ENCODE results near the gene ZNF862.

ZNF862 gene

DNA sequence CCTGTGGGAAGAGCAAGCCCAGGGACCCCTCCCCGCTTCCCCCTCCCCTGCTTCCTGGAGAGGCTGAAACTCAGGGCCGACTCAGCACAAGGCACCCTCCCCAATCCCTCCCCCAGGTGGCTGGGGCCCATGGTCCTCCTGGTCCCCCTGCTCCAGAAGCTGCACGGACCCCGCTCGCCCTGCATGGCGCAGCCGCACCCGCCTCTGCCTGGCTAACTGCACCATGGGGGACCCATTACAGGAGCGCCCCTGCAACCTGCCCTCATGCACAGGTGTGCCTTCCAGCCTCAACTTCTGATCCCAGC is 19.7 kb upstream of the ZNF862 start:
- TF ChIP-seq, protein P1, sequence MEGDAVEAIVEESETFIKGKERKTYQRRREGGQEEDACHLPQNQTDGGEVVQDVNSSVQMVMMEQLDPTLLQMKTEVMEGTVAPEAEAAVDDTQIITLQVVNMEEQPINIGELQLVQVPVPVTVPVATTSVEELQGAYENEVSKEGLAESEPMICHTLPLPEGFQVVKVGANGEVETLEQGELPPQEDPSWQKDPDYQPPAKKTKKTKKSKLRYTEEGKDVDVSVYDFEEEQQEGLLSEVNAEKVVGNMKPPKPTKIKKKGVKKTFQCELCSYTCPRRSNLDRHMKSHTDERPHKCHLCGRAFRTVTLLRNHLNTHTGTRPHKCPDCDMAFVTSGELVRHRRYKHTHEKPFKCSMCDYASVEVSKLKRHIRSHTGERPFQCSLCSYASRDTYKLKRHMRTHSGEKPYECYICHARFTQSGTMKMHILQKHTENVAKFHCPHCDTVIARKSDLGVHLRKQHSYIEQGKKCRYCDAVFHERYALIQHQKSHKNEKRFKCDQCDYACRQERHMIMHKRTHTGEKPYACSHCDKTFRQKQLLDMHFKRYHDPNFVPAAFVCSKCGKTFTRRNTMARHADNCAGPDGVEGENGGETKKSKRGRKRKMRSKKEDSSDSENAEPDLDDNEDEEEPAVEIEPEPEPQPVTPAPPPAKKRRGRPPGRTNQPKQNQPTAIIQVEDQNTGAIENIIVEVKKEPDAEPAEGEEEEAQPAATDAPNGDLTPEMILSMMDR (IDR thresholded peaks at IDR 0.05; ENCODE audit: low read depth, low read length) = no peak
- H3K4me3 ChIP-seq (replicated peaks in 1 of 2; ENCODE audit: low read depth in 2 of 2, low read length in 2 of 2) = no peak overlapping the region
- no peak for DNase-seq (ENCODE audit: low read depth in 2 of 2)

DNA sequence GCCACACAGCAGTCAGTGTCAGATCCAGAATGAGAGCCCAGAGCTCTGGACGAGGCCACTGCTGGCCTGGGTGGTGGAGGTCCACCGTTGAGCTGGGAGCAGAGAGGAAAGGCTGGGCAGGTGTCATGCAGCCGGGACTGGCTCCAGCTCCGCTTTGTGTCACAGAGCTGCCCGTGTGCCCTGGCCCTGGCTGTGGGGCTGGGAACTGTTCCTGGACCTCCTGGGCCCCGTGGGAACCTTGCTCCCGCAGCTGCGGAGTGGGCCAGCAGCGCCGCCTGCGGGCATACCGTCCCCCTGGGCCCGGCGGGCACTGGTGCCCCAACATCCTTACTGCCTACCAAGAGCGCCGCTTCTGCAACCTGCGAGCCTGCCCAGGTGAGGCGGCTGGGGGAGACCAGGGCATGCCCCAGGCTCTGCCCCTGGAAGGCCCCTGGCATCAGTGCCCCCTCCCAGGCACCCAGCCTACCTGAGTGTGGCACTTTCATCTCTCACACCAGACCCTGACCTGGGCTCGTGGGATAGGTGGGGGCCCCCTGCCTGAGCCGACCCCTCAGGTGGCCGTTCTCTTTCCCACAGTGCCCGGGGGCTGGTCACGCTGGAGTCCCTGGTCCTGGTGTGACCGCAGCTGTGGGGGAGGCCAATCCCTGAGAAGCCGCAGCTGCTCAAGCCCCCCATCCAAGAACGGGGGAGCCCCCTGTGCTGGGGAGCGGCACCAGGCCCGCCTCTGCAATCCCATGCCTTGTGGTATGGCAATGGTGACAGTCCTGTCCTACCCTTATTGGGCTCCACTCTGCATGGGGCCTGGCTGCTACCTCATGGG is 18.8 kb upstream of the ZNF862 start:
- TF ChIP-seq, protein P1 (IDR thresholded peaks at IDR 0.05; ENCODE audit: low read depth, low read length) = no peak

DNA sequence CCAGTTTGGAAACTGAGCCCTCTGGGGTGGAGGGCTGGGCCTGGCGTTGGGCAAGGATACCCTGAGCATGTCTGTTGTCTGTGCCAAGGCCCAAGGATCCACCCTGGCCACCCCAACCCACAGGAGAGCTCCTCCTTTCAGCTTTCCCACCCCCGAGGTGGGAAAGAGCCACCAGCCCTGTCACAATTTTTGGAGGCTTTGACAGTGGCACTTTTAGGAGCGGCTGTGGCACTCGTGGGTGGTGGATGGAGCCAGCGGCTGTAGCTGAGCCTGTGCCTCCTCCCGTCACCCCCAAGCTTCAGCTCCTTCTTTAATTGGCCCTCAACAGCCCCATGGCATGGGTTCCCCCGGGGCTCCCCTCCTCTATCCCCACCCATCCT is 18.2 kb upstream of the ZNF862 start:
- no peak for DNase-seq (ENCODE audit: low read depth in 2 of 2)
- H3K4me3 ChIP-seq (replicated peaks in 1 of 2; ENCODE audit: low read depth in 2 of 2, low read length in 2 of 2) = no peak overlapping the region
- TF ChIP-seq, protein P1 (IDR thresholded peaks at IDR 0.05; ENCODE audit: low read depth, low read length) = no peak

More for the DNA sequence above, 18.8 kb upstream of the ZNF862 start:
- no peak overlapping the region for H3K4me3 ChIP-seq (replicated peaks in 1 of 2; ENCODE audit: low read depth in 2 of 2, low read length in 2 of 2)
- DNase-seq (ENCODE audit: low read depth in 2 of 2) = no peak

DNA sequence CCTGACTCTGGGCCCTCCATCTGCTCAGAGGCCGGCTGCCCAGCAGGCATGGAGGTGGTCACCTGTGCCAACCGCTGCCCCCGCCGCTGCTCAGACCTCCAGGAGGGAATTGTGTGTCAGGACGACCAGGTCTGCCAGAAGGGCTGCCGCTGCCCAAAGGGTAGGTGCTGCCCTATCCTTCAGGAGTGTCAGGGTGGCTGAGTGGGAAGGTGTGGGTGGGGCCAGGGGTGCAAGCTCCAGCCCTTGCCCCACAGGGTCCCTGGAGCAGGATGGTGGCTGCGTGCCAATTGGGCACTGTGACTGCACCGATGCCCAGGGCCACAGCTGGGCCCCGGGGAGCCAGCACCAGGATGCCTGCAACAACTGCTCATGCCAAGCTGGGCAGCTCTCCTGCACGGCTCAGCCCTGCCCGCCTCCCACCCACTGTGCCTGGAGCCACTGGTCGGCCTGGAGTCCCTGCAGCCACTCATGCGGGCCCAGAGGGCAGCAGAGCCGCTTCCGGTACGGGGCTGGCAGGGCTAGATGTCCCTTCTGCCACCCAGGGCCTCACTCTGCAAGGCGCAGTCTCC is 17.5 kb upstream of the ZNF862 start:
- no peak for DNase-seq (ENCODE audit: low read depth in 2 of 2)
- no peak overlapping the region for H3K4me3 ChIP-seq (replicated peaks in 1 of 2; ENCODE audit: low read depth in 2 of 2, low read length in 2 of 2)
- TF ChIP-seq, protein P1 (IDR thresholded peaks at IDR 0.05; ENCODE audit: low read depth, low read length) = no peak

DNA sequence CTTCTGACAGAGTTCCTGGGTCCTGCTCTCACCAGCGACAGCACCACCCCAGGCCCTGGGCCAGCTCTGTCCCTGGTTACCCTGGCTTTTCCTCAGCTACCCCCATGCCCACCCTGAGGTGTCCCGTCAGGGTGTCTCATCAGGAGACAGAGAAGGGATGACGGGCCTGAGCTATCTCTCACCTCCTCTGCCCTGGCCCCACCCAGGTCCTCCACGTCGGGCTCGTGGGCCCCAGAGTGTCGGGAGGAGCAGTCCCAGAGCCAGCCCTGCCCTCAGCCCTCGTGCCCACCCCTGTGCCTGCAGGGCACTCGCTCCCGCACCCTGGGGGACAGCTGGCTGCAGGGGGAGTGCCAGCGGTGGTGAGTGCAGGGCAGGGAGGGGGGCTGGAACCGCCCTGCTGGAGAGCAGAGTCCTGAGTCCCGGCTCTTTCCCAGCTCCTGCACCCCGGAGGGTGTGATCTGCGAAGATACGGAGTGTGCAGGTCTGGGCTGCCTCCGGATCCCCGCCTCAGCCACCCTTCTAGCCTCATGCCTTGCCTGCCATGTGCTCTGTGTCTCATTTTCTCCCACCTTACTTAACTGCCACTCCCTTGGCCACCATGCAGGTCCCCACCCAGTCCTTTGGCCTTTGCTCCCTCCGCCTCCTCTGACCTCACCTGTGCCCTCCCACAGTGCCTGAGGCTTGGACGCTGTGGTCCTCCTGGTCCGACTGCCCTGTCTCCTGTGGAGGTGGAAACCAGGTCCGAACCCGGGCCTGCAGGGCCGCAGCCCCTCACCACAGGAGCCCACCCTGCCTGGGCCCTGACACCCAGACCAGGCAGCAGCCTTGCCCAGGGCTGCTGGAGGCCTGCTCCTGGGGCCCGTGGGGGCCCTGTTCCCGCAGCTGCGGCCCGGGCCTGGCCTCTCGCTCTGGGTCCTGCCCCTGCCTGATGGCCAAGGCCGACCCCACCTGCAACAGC is 16.7 kb upstream of the ZNF862 start:
- no peak overlapping the region for H3K4me3 ChIP-seq (replicated peaks in 1 of 2; ENCODE audit: low read depth in 2 of 2, low read length in 2 of 2)
- TF ChIP-seq, protein P1 (IDR thresholded peaks at IDR 0.05; ENCODE audit: low read depth, low read length) = no peak
- DNase-seq (ENCODE audit: low read depth in 2 of 2) = no peak

DNA sequence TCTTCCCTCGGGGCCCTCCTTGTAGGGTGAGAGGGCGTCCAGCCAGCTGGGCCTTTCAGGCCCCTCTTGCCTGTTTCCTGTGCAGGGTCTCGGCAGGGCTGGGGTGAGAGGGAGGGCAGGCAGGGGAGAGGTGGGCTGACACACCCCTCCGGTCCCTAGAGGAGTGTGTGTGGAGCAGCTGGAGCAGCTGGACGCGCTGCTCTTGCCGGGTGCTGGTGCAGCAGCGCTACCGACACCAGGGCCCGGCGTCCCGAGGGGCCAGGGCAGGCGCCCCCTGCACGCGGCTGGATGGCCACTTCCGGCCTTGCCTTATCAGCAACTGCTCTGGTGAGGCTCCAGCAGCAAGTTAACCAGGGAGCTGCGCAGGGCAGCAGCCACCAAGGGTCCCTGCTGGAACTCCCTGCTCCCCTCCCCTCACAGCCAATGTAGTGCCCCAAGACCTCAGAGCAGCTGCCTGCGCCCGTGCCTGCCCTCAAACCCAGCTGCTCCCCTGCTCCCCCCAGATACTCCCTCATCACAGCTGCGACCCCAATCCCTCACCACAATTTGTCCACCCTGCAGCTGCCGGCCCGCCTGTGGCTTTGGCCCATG is 15.7 kb upstream of the ZNF862 start:
- TF ChIP-seq, protein P1 (IDR thresholded peaks at IDR 0.05; ENCODE audit: low read depth, low read length) = no peak
- DNase-seq (ENCODE audit: low read depth in 2 of 2) = no peak

More for the DNA sequence above, 15.7 kb upstream of the ZNF862 start:
- H3K4me3 ChIP-seq (replicated peaks in 1 of 2; ENCODE audit: low read depth in 2 of 2, low read length in 2 of 2) = no peak overlapping the region
